Retinal pigment epithelial cell (primary cell): ENCODE measurements around the gene ROM1.

Experiments
- DNase-seq: peaks from one replicate; pipeline ENCODE4 v3.0.0-alpha.2; 2010; ENCODE audit warnings: low read depth
- H3K4me3 ChIP-seq: 2 replicates; pipeline ENCODE4 v1.5.1; 2011; ENCODE audit warnings: mild to moderate bottlenecking, low read length, control low read depth, moderate library complexity
- TF ChIP-seq, protein P1 (sequence below): conservative IDR thresholded peaks from 2 replicates; pipeline ENCODE4 v1.5.1; 2011; ENCODE audit warnings: low read depth, low read length, control low read depth, inconsistent platforms

Gene ROM1

DNA sequence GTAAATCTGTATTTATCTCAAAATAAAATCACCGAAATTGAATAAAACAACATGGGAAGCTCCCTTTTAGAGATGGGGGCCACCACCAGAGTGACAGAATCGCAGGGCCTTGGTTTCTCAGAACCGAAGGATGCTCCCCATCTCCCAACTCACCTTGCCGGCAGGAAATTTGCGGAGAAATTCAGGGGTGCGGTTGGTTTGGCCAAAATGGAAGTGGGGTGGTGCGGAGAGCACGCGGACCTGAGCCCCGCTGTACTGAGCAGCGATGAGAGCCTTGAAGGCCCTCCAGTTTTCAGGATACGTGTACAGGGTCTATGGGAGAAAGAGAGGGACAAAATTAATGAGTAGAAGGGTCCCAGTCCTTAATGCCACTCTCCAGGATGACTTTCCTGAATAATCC lies 40.6 kb upstream of the ROM1 start:
- peak overlapping the region; percentile 85 for H3K4me3 ChIP-seq
- TF ChIP-seq, protein P1, sequence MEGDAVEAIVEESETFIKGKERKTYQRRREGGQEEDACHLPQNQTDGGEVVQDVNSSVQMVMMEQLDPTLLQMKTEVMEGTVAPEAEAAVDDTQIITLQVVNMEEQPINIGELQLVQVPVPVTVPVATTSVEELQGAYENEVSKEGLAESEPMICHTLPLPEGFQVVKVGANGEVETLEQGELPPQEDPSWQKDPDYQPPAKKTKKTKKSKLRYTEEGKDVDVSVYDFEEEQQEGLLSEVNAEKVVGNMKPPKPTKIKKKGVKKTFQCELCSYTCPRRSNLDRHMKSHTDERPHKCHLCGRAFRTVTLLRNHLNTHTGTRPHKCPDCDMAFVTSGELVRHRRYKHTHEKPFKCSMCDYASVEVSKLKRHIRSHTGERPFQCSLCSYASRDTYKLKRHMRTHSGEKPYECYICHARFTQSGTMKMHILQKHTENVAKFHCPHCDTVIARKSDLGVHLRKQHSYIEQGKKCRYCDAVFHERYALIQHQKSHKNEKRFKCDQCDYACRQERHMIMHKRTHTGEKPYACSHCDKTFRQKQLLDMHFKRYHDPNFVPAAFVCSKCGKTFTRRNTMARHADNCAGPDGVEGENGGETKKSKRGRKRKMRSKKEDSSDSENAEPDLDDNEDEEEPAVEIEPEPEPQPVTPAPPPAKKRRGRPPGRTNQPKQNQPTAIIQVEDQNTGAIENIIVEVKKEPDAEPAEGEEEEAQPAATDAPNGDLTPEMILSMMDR, result no peak
- no peak for DNase-seq

DNA sequence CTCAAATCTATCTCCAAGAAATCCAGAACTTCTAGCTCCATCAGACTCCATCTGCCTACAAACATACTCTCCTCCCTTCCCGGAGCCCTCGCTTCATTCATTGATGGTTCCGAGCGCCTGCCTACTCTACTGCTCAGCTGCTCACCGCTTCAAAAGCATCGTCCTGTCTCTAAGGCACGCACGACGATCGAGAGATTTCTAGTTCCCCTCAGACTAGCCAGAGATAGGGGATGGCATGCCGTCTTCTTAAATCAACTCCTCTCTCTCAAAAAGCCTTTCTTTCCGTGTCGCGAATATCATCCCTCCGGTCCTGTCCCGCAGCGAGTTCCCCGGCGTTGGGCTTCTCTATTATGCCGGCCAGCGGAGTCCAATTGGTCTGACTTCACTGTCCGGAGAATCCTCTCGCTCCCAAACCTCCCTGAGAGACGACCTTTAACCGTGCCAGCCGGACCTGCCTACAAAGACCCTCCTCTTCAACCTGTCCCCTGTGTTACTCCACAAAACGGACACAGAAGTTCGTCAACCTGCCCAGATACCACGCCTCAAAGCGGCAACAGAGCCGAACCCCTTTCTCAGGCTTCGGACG lies 40.0 kb upstream of the ROM1 start:
- DNase-seq, result no peak
- TF ChIP-seq, protein P1, result no peak
- peak overlapping the region; percentile 85 for H3K4me3 ChIP-seq

DNA sequence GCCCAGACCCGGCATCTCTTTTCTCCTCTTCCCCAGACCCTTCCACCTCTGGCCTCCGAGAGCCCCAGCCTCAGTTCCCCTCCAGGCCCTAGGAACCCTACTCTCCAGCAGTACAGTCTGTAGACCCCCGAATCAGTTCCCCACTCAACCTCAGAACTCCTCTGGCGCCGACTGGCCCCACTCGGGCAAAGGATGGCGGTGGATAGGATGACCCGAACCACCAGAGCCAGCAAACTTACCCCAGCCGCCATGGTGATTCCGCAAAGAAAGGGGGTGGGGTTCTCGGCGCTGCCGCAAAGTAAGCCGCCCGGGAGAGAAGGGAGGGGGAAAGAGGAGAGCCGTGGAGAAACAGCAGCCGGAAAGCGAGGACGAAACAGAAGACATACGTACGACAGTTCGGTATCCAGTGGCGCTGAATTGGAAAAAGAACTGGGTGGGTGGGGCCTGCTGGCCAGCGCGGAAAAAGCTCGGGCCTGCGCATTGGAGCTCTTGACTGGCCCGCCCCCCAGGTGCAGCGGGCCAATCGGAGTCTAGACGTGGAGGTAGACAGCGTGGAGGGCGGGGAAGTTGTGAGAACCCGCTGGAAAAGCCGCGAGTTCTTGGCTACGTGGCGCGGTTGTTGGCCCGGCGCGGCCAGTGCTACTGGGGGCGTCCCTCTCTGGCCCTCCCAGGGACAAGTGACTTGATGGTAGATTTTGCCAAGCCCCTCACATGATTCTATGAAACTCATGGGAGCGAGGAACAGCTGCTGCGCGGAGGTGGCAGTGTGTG lies 39.3 kb upstream of the ROM1 start, which contains the start of gene EEF1G:
Gene EEF1G (minus strand): TSS at position 300 of the 771 bp plus-strand sequence. CDS start 49 bp downstream, at position 251.
- peak within 1 kb of the TSS; percentile 85 for H3K4me3 ChIP-seq
- DNase-seq, result peak; percentile 99
- TF ChIP-seq, protein P1, result no peak

DNA sequence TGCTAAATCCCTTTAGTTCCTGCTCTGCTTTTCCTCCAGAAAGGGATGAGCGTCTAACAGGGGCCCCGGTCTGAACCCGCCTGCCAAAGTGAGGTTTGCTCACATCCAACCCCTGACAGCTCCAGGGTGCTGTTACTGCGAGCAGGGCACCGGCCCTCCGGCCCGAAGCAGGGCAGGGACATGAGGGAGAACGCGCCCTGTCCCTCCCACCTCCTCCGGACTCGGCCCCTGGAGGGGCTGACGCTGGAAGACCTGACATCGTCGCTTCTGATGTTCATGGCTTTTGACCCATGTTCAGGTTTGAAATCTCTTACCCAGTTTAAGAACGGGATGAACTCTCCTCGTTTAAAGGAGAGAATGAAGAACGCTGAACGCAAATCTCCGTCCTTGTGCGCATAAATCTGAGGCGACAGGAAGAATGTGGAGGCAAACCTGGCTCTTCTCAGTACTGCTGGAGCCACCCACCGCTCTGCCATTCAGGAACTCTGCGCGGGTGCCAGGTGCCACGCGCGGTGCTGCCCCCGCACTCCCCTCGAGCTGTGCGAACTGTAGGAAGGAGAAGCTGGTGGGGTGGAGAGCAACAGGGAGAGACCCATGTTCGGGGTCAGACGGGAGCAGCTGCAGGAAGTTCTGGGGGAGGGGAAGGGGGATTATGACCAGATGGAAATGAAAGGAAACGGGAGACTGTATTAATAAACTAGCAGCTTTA lies 38.5 kb upstream of the ROM1 start:
- peak overlapping the region; percentile 74 for H3K4me3 ChIP-seq

DNA sequence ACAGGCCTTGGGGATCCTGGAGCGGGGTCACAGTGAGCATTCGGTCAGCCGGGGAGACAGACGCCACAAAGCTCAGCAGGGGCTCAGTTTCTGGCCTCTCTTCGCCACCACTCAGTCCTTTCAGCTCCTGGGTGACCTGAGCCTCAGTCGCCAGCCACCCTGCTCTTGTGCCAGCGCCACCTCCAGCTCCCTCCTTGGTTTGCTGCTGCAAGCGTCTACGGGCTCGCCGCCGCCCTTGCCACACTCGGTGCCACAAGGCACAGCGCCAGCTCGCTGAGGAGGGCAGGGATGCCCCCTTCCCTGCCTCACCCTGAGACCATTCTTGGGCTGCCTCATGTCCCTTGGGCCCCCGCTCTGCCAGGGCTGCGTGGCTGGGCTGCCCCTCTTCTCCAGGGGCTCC lies 37.9 kb upstream of the ROM1 start:
- peak overlapping the region; percentile 74 for H3K4me3 ChIP-seq
- TF ChIP-seq, protein P1, result no peak
- no peak for DNase-seq

More for the DNA sequence above, 38.5 kb upstream of the ROM1 start:
- TF ChIP-seq, protein P1, result no peak
- no peak for DNase-seq

DNA sequence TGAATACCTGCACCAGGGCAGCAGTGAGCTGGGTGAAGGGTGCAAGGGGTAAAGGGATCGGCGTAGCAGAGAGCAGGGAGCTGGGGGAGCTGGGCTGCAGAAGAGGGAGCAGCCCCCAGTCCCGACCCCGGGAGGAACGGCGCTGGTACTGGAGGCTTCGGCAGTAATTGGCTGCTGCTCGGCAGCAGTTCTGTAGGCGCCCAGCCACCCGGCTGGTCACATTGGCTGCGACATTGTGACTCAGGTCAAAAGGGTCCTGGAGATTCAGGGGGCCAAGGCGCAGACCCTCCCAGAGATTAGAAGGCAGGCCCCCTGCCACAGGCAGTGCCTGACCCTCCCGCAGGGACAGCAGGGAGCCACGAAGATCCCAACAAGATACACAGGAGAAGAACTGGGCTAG lies 37.2 kb upstream of the ROM1 start:
- H3K4me3 ChIP-seq, result no peak overlapping the region
- no peak for DNase-seq
- TF ChIP-seq, protein P1, result no peak
